OCI-LY3 (cell line): ENCODE data around the gene PRR30.

ENCODE experiments used
- EZH2phosphoT487 ChIP-seq: fragments of 200-600 bp; shearing (Covaris generic); IDR thresholded peaks from 2 replicates; pipeline ENCODE4 v1.6.1; 2018; ENCODE audit warnings: antibody characterized with exemption, mixed run types, low read depth
- TF ChIP-seq, protein P1 (sequence below): fragments of 200-600, 300-600 bp; sonication (generic); IDR thresholded peaks from 2 replicates; pipeline ENCODE4 v1.5.1; 2014; ENCODE audit warnings: antibody characterized with exemption, low read length, low read depth

- TF ChIP-seq, protein P1, sequence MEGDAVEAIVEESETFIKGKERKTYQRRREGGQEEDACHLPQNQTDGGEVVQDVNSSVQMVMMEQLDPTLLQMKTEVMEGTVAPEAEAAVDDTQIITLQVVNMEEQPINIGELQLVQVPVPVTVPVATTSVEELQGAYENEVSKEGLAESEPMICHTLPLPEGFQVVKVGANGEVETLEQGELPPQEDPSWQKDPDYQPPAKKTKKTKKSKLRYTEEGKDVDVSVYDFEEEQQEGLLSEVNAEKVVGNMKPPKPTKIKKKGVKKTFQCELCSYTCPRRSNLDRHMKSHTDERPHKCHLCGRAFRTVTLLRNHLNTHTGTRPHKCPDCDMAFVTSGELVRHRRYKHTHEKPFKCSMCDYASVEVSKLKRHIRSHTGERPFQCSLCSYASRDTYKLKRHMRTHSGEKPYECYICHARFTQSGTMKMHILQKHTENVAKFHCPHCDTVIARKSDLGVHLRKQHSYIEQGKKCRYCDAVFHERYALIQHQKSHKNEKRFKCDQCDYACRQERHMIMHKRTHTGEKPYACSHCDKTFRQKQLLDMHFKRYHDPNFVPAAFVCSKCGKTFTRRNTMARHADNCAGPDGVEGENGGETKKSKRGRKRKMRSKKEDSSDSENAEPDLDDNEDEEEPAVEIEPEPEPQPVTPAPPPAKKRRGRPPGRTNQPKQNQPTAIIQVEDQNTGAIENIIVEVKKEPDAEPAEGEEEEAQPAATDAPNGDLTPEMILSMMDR, result no peak
- no peak for TF ChIP-seq EZH2phosphoT487
These were observed 35.4 kb upstream of the PRR30 start for GRCh38 chr2:27174638-27175037.
